Stimulated activated CD4-positive, alpha-beta T cell treated with anti-CD3 and anti-CD28 coated beads, Interleukin-15, amount 100 ng/mL, for 1 hour (primary cell): ENCODE measurements around the gene LRP1B.
"Not testable (repeated sequence)": the region's sequence is repeated elsewhere in the genome, so short reads cannot be mapped to it uniquely, and the experiment has no call there.

ENCODE experiments used
- DNase-seq, 2 donors: peaks; one replicate each; pipeline ENCODE4 v3.0.0-alpha.2; 2020; ENCODE audit warnings: low read depth in 1 of 2, low spot score in 1 of 2

Gene LRP1B

DNA sequence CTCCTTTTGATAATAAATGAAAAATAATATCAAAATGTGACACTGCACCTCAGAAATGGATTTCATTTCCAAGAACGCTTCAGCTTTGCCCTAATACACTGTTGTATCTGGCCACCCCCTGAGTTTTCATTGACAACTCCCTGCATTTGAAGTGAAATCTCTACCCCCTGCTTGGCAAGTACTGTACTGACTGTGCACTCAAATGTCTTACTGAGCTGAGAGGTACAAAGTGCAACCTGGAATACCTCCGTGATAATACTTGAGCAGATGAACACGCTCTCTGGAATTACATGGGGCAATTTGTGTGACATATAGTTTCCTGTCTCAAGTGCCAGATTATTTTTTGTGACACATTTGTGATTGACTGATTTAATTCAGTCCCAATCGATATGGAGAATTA, 231.1 kb downstream of the LRP1B start:
- no peak for DNase-seq

DNA sequence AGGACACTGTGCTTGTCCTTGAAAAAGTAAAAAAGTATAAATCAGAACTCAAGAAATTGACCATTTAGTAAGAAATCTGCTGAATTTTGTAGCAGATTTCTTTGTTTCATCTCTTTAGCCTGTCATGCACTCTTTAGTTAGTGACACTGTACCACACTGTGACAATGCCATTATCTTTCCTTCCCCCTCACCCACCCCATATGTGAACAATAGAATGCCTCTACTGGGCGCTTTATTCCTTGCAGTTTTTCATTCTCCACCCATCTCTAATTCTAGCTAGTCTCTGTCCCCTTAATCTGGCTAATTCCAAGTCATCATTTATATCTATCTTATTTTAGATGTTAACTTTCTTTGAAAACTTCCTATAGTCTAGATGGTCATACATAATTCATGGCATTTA, 241.0 kb downstream of the LRP1B start:
- DNase-seq = no peak

DNA sequence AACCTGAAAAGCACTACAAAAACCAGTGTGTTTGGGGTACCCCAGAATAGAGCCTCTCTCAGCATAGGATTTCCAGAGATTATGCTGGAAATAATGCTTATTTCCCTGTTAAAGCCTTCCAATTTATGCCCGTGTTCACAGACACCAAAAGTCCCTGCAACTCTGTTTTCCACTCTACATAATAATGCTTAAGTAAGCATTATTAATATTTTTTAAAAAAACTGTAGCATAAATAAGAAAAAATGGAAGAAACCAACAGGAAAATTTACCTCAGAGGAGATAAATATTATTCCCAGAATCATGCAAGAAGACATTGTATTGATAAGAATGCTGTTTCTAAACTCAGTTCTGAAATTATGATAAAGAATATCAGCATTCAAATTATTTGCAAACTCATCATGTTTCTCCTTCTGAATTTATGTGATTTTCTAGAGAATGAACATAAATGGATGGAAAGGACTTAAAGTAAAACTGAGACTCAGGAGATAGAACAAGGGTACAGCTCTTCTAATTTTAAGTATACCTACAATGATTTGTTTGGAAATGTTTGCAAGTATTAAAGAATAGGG, 241.7 kb downstream of the LRP1B start:
- DNase-seq = no peak

DNA sequence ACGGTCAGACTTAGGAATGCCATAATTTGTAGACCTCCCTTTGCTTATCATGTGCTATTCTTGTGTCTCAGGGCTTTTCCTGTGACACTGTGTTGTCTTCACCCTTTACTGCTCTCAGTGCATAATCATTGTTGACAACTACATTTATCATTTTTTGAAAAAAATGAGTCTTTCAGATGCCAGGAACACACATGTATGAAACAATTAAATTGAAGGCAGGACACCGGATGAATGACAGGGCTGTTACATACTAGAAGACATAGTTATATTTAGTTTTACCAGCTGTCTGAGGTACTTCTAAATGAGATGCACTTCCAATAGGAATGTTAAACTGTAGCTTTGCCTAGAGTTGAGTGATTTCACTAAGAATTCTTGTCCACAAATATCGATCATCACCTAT, 243.5 kb downstream of the LRP1B start:
- no peak for DNase-seq

DNA sequence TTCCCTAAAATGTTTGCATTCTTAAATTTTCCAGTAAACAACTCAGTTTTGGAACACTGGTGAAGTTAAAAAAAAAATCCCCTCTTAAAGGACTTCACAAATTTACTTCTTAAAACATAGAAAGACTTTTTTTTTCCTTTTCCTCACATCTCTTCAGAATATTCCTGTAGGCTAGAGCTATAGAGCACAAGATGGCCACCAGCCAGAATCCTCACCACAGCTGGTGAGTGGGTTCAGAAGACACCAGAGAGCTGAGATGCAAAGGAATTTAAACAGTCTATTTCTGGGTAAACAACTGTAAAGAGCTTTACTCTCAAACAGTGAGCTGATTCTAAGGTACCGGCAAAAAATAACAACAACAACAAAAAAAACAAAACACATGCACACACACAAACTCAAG, 252.8 kb downstream of the LRP1B start:
- no peak for DNase-seq

DNA sequence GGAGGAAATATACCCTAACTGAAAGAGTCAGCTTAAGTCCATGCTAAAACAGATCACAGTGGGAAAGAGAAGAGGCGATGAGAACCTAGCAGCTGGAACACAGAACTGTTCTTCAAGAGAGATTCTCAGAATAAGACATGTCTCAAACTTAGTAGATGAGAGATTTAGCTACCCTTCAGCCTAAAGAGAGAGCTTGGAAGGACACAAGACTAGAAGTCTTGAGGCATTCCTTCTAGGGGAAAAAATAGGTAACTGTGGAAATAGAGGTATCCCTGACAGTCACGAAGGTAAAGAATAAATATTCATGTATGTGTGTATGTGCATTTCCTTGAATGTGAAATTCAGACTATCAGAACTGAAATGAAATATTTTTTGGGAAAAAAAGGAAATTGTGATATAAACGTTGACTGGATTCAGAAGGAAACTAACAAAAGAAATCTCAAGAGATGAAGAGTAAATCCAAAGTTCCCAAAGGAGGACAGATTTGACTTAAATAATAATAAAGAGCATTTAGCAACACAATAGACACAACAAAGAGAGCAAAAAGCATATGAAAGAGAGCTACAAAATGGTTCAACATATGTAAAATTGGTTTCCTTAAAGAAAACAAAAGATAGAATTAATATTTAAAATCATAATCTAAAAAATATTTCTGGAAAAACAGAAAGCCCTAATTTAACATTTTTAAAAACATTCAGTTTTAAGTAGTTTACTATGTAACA, 258.7 kb downstream of the LRP1B start:
- DNase-seq = no peak

DNA sequence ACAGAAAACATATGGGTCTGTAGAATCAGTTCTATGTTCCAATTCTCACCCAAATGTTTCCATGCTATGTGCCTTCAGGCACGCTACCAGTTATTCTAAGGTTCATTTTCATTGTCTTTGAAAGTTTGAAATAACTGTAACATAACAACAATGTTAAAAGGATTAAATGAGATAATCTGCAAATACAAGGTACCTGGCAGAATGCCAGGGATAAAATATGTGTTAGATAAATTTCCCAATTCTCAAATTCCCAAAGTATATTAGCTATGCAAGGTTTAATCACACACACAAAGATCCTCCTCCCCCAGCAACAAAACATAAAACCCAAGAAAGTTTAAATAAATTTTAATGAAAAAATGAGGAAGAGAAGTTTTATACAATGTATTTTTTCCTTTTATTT, 261.2 kb downstream of the LRP1B start:
- no peak for DNase-seq

DNA sequence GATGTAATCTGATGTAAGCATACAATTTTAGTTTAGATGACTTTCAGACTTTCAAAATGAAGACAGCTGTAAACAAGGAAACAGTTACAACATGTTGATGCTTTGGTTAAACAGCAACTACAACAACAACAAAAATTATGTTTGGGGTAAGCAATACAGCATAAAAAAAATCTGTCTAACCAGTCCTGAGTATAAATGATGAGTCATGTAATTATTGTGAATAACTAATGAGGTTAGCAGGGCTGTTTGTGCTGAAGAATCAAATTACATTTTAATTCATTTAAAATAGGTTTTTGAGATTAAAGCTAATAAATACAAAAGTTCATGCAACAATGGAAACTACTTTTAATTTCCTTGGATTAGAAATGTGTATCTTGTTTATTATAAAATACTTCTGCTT, 266.9 kb downstream of the LRP1B start:
- no peak for DNase-seq

DNA sequence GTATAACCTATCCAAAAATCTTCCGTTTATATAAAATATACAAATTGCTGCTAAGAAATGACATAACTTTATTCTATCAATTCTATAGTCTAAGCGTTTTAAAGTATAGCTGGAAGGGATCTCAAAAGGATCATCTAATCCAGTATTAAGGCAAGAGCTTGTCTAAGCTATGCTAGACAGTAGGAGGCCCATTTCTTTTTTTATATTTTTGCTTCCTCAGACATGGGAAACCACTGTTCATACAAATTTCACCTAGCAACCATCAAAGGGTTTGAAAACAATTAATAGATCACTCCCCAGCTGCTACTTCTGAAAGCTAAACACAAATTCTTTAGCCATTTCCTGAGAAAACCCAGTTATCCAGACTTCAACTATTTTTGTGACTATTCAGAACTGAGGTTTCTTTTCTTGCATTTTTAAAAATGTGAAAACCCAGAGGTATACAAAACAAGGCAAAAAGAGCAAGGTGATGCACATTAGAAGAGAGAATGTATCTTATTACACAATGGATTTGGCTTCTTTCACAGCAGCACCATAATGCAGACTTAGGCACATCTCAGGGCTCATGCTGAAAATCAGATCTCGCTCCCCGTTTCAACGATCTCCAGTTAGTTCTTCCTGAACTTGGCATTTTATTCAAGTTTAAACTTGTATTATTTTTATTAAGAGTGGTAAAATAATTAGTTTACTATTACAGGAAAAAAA, 274.4 kb downstream of the LRP1B start:
- no peak for DNase-seq

DNA sequence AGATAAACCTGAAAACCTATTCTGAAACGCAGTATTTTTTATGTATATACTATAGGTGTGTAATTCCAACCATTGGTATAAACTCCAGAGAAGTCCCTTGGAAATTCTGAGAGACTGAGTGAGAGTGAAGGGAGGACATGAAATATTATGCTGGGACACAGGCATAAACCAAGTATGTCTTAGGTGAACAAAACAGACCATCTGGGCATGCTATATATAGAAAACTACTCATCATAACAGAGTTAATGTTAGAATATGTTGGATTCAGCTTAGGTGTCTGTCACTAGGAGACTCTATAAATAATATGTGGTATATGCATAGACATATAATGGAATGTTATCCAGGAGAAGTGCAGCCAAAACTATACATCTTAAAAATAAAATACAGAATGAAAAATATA, 282.6 kb downstream of the LRP1B start:
- no peak for DNase-seq

DNA sequence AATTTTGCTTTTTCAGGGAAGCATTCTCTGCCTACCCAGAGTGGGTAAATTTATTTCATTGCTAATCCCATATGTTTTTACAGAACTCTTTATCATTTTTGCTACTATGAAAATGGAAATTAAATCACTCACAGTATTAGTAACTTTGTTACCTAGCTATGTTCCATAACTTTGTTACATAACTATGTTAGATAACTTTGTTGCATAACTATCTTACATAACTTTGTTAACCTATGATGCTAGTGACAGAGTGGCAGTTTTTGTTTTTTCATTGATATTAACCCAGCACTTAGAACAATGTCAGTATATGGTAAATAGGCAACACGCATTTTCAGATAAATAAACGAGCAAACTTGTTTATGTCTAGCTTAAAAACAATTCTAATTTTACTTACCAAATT, 286.6 kb downstream of the LRP1B start:
- no peak for DNase-seq

DNA sequence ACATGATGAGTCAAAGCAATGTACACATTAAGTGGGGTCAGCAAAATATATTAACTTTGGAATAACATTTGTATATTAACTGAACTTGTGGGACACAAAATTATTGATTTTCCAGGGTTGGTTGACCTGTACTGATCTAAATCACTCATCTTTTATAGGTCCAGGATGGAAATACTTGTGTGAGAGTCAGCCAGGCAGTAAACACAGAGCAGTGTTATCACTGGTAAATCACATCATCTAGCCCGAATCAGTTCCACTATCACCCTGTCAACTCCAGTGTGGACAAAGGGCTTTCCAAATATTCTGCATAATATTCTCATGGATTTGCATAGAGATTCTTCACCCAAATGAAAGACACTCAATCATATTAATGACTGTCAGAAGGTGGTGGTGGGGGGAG, 295.7 kb downstream of the LRP1B start:
- no peak for DNase-seq

DNA sequence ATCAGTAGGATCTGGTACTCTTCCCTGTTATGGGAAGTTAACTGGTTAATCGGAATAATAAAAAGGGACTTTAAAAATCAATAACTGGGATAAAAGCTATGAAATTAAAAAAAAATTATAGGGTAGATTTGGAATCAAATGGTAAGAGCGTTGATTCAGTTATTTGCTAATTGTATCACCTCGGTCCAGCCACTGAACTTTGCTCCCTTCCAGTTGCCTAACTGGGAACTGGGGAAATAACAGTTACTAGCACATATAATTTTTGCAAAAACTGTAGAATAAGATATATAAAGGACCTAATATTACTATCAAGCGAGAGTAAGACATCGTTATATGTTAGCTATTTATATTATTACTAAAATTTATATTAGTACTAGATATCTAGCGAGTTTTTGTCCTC, 302.1 kb downstream of the LRP1B start:
- no peak for DNase-seq

DNA sequence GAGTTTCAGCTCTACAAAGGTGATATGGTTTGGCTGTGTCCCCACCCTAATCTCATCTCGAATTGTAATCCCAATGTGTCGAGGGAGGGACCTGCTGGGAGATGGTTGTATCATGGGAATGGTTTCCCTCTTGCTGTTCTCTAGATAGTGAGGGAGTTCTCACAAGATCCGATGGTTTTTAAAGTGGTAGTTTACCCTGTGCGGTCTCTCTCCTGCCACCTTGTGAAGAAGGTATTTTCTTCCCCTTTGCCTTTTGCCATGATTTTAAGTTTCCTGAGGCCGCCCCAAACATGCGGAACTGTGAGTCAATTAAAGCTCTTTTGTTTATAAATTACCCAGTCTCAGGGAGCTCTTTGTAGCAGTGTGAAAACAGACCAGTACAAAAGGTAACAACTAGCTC, 306.0 kb downstream of the LRP1B start:
- no peak for DNase-seq

DNA sequence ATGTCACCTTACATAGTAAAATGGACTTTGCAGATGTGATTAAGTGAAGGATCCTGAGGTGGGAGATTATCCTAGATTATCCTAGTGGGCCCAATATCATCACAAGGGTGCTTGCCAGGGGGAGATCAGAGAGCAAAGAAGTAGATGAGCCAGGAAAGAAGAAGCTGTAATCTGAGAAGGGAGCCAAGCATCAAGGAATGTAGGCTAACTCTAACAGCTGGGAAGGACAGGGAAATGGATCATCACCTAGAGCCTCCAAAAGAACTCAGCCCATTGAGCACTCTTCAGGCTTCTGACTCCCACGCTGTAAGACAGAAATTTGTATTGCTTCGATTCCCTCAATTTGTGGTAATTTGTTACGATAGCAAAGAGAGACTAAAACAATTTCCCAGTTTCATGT, 309.9 kb downstream of the LRP1B start:
- no peak for DNase-seq

DNA sequence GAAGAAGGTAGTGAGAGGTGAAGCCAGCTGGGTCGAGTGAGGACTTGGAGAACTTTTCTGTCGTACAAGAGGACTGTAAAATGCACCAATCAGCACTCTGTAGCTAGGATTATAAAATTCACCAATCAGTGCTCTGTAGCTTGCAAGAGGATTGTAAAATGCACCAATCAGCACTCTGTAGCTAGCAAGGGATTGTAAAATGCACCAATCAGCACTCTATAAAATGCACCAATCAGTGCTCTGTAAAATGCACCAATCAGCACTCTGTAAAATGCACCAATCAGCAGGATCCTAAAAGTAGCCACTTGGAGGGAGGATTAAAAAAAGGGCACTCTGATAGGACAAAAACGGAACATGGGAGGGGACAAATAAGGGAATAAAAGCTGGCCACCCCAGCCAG, 315.5 kb downstream of the LRP1B start:
- DNase-seq = not testable (repeated sequence)

DNA sequence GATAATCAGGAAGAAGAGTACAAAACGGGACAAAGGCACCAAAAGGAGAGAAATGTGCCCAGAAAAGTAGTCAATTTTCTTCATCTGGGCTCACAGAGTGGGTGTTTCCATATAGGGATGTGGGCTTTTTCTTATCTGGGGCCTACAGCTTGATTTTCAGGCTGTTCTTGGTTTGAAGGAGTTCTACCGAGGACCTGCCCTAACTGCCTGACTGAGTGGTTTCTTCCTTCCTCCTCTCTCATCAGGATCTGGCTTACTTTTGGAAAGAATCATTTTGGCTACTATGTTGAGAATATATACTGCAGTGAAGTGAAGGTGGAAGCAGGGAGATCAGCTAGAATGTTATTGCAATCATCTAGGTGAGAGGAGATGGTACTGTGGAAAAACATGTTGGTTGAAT, 316.7 kb downstream of the LRP1B start:
- no peak for DNase-seq

DNA sequence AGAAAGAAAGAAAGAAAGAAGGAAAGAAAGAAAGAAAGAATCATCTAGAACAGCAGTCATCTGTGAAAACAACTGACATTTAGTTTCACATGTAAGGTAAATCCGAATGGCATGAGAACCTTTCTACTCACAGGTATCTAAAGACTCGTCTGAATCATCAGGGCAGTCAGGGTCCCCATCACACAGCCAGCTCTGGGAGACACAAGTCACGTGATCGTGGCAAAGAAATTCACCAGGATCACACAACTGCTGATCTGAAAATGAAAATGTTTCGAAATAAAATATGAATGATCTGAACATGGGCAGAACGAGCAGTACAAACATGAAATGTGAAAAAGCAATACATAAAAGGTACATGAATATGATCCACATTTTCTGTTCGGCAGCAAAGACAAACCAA, 320.7 kb downstream of the LRP1B start:
- no peak for DNase-seq

DNA sequence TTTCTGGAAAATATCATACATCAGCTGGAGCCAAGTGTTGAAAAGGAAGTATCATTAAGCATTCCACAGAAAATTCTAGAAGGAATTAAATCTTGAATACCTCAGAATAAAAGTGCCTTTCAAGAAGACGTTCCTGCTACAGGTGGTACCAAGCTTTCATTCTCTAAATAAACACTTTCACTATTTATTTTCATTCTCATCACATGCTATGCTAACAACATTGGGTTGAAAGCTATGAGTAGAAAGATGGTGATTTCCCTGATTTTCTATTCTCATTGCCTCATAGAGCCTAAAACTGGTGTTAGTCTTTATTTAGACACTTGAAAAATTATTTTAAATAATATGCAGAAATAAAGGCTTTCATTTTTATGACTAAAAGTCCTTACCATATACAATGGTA, 324.7 kb downstream of the LRP1B start:
- no peak for DNase-seq

DNA sequence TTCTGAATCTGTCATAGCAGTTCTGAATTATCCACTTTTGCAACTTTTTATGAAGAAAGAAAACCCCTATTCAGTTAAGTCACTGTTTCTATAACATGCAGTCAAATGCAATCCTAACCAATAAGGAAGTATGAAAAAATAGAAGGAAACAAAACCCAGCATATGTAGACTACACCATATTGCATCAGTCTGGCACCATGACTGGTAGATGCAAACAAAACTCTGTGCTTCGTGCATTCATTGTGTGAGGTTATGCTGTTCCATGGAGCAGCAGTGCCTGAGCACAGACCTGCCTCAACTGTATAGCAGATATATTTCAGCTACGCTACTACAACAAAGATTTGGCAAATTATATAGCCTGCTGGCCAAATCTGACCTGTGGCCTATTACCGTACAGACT, 325.5 kb downstream of the LRP1B start:
- DNase-seq = no peak

DNA sequence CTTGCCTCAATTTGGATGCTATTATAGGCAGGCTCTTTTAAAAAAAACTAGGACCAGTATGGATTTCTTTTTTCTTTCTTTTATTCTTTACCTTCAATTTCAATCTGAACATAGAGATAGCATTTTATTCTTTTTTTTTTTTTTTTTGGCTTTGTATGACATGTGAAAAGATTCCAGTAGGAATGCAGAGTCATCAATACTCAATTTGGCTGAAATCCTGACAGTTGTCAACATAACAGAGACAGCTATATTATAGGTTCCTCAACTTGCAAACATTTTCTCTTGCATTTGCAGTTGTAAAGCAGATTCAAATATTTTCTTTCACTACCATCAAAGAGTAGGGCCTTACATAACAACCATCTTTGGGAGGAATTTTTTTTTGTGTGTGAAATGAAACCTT, 334.4 kb downstream of the LRP1B start:
- DNase-seq = no peak

DNA sequence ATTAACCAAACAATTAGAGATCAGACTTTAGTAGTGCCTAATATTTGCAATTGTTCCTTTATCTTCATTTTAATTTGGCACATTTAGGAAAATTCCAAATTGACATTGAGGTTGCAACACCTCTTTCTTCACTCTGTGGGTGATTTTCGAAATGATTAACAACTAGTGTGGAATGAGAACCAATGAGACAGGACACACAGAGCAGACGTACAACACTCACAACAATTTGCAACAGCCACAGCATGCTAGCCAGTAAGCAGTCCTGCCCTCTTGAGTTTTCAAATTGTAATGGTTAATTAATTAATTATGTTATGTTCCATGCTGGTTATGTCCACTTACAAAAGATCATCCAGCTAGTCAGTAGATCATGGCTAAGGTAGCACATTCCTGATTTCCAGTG, 339.3 kb downstream of the LRP1B start:
- no peak for DNase-seq

DNA sequence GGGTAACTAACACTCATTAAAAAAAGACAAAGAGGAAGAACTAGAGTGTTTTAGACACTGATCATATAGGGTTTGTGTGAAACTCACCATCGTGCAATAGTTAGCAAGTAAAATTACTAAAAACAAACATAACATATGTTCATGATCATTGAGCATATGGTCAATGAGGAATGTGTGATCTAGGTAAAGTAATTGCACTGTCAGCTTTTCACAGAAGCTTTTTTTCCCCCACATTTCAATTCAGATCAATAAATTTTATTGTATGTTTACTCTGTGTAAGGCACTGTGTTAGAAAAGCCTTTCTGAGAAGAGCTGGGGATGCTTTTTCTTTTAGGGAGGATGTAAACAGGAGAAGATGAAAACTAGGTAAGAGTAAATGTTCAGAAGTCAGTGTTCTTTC, 348.2 kb downstream of the LRP1B start:
- no peak for DNase-seq
